GM12872 (cell line): ENCODE measurements around the gene TMPRSS3.

Experiments used
- CTCF ChIP-seq: IDR thresholded peaks from 3 replicates; pipeline ENCODE4 v1.5.1; 2011; ENCODE audit warnings: low read depth, mild to moderate bottlenecking, low read length, moderate library complexity; ENCODE audit not compliant: insufficient read depth

The TMPRSS3 gene

GRCh38 chr21:42341776-42342542, 53.9 kb downstream of the TMPRSS3 start:
- no peak for TF ChIP-seq CTCF

GRCh38 chr21:42340187-42341050, 55.4 kb downstream of the TMPRSS3 start:
- no peak for TF ChIP-seq CTCF

GRCh38 chr21:42338729-42339715, 56.8 kb downstream of the TMPRSS3 start:
- no peak for TF ChIP-seq CTCF

- TF ChIP-seq CTCF, result peak; percentile 77
Observed at GRCh38 chr21:42337830-42338728, 57.8 kb downstream of the TMPRSS3 start.

- no peak for TF ChIP-seq CTCF
Observed at GRCh38 chr21:42337276-42337675, 58.6 kb downstream of the TMPRSS3 start.

- TF ChIP-seq CTCF, result no peak
Observed at GRCh38 chr21:42336054-42336453, 59.8 kb downstream of the TMPRSS3 start.
